Peyer's patch (tissue), 4 donors: ENCODE results near the gene MAP3K8. TPM values are rescaled to one million over a fixed set of nuclear protein-coding genes. Genes with fewer than 3 reads are reported as not detected.
A peak's percentile ranks its signal among the peaks of the same experiment; 100 is the strongest.

ENCODE experiments used
- DNase-seq, 3 donors: peaks; one replicate each; pipeline ENCODE4 v3.0.0-alpha.2; 2017 to 2019
- H3K27ac ChIP-seq, 4 donors: fragments of 200-600 bp; sonication (generic); one replicate each; pipeline ENCODE4 v1.5.1; 2016 to 2019
- H3K27me3 ChIP-seq, 2 donors: fragments of 200-600 bp; sonication (generic); one replicate each; pipeline ENCODE4 v1.5.1; 2019
- H3K36me3 ChIP-seq, 3 donors: fragments of 200-600 bp; sonication (generic); one replicate each; pipeline ENCODE4 v1.5.1; 2016 to 2019
- H3K4me1 ChIP-seq, 4 donors: fragments of 200-600 bp; sonication (generic); one replicate each; pipeline ENCODE4 v1.5.1; 2016 to 2019
- H3K4me3 ChIP-seq, 4 donors: fragments of 200-600 bp; sonication (generic); 1 replicate in 3 of 4; 2 replicates in 1 of 4; pipeline ENCODE4 v1.5.1; 2016 to 2019; ENCODE audit warnings: mild to moderate bottlenecking in 1 of 4
- H3K9me3 ChIP-seq, 4 donors: fragments of 200-600 bp; sonication (generic); one replicate each; pipeline ENCODE4 v1.5.1; 2016 to 2019; ENCODE audit warnings: mild to moderate bottlenecking in 1 of 4
- POLR2A ChIP-seq, 2 donors: fragments of 450-650 bp; IDR thresholded peaks; one replicate each; pipeline ENCODE4 v1.5.1; 2017; ENCODE audit warnings: antibody characterized with exemption in 2 of 2, mild to moderate bottlenecking in 2 of 2, moderate library complexity in 2 of 2
- total RNA-seq, 4 donors: library from RNA; depleted of rRNA; stranded (reverse); fragments of >200 nt; gene quantifications; one replicate each; pipeline ENCODE4 v1.1.0, GENCODE V29; 2016
- TF ChIP-seq, protein P1 (sequence below), 6 experiments: fragments of 450-650 bp in 4 of 6; fragments of 200-600 bp in 2 of 6; sonication (generic) in 1 of 6; IDR thresholded peaks; one replicate each; pipeline ENCODE4 v1.5.1; 2017 to 2019; ENCODE audit warnings: antibody characterized with exemption in 6 of 6, mild to moderate bottlenecking in 3 of 6, moderate library complexity in 1 of 6

MAP3K8 gene
- total RNA-seq, 4 donors from 2014 or later = 3.5 to 19.0 (median 11.5) TPM

DNA sequence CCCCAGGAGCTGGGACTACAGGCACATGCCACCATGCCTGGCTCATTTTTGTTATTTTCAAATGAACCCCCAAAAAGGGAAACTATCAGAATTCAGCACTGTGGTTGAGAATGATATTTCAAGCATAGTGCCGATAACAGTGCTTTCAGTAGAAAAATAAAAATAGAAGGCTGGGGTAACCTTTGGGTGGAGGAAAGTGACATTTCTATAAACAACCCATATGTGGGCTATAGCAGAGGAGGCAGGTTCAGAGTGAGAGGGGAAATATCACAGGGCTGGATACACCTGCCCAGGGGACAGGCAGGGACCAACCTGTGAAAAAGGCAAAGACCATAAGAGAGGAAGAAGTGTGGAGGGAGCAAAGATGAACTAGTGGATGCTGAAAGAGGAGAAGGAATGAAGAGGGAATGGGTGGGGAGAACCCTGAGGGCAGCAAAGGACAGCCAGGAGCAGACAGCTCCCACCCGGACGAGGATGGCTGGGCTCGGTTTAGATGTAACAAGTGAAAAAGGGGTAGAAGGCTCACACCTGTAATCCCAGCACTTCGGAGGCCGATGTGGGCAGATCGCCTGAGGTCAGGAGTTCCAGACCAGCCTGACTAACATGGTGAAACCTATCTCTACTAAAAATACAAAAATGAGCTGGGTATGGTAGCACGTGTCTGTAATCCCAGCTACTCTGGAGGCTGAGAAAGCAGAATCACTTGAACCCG, 56.5 kb downstream of the MAP3K8 start:
- DNase-seq = no peak
- Histone ChIP-seq H3K4me1 (no peaks in the 10 kb centered on the region), H3K36me3 (no peaks in the 10 kb centered on the region), H3K9me3 (no peaks in the 10 kb centered on the region), H3K27me3 (no peaks in the 10 kb centered on the region), H3K27ac (peak overlapping the region in 1 of 4 donors; percentile 36), H3K4me3 (no peak overlapping the region)
- no peak for TF ChIP-seq POLR2A (IDR thresholded peaks at IDR 0.05)
- TF ChIP-seq, protein P1, sequence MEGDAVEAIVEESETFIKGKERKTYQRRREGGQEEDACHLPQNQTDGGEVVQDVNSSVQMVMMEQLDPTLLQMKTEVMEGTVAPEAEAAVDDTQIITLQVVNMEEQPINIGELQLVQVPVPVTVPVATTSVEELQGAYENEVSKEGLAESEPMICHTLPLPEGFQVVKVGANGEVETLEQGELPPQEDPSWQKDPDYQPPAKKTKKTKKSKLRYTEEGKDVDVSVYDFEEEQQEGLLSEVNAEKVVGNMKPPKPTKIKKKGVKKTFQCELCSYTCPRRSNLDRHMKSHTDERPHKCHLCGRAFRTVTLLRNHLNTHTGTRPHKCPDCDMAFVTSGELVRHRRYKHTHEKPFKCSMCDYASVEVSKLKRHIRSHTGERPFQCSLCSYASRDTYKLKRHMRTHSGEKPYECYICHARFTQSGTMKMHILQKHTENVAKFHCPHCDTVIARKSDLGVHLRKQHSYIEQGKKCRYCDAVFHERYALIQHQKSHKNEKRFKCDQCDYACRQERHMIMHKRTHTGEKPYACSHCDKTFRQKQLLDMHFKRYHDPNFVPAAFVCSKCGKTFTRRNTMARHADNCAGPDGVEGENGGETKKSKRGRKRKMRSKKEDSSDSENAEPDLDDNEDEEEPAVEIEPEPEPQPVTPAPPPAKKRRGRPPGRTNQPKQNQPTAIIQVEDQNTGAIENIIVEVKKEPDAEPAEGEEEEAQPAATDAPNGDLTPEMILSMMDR (IDR thresholded peaks at IDR 0.05) = no peak

DNA sequence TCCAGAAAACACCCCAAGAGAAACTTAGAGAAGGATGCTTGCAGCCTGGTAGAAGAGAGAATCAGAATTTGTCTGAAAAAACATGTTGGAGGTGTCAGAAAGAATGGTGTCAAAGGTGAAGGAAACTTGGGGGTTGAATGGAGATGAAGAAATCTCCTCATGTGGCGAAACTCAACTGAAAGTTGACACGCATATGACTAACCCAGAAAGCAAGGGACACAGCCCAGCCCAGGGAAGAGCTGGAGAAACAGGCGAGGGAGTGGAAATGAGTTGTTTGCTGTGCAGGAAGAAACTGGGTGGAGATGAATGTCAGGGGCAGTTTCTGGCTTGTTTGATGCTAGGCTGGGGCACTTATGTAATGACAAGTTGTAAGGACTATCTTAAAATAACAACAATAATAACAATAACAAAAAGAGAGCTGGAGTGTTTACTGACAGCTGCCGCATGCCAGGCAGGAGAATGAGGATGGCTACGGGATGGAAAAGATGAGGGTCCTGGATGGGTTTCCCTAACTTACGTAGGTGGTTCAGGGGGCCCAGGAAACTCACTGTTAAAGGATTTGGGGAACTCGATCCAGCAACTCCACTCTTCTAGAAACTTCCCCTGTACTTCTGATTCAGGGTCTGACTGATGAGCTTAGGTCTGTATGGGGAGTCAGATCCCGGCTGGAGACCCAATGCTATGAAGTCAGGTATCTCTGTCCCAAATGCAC, 57.4 kb downstream of the MAP3K8 start:
- H3K4me3 ChIP-seq = no peak overlapping the region
- TF ChIP-seq POLR2A (IDR thresholded peaks at IDR 0.05) = no peak
- TF ChIP-seq, protein P1 (IDR thresholded peaks at IDR 0.05) = no peak
- H3K4me1 ChIP-seq = no peaks in the 10 kb centered on the region
- H3K9me3 ChIP-seq = no peaks in the 10 kb centered on the region
- no peak for DNase-seq
- peak overlapping the region in 1 of 4 donors; percentile 2 for H3K27ac ChIP-seq
- no peaks in the 10 kb centered on the region for H3K27me3 ChIP-seq
- no peaks in the 10 kb centered on the region for H3K36me3 ChIP-seq

DNA sequence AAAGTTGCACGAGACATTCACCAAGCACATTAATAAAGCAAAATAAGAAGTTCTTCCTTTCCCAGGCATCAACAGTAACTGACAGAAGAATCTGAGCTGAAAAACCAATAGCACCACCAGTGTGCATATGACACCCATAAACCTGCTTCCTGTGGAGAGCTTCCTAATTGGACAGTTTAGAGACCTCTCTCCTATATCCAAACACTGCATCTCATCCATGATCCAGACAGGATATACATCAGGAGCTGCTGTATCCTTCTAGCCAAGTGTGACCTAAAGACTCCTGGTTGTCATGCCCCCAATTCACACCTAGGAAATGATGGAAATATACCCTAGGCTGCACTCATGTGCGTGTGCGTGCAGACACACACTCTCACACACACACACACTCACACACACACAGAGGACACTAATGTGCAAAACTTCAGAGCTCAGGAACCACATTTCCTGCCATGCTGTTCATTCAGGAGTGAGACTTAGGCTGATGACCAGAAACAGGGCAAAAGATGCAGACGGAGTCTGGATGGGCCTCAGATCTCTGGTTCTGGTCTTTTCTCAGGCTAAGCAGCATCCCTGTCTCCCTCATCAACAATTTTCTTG, 58.0 kb downstream of the MAP3K8 start:
- peak overlapping the region in 1 of 4 donors; percentile 64 for H3K27ac ChIP-seq

DNA sequence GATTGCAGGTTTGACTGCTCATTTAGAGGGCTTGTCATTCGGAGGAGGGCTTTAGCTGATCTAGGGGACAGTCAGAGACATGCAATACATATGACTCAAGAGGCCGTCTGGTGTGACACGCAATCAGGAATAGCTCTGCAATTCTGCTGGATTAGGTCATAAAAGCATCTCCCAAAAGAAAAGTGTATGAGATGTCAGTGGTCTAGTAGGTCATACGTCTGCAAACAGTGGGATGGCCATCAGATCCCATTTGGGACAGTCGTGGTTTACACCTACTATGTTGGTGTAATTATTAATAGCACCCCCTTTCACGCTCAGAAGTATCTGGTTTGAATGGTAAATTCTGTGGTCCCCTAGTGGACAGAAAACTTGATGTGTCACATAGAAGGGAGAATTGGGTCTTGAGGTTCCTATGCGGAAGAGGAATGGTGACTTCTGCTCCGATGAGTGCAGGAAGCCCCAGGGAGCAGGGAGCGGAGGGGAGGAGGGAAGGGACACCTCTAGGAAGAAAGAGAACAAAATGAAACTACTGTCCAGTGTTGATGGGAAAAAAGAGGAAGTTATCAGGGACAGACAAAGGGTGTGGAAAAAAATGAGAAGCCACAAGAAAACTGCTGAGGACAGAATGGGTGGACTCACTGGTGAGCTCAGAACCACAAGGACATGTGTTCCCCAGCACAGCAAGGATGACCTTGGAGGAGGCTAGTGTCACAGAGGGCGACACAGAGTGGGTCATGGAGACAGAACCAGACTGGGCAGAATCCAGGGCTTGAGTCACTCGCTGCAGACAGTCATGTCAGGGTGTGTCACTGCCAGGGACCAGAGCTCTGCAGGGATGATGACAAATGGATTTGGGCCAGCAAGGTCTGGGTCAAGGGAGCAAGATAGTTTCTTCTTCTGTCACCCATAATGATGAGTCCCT, 59.9 kb downstream of the MAP3K8 start:
- Histone ChIP-seq H3K36me3 (no peaks in the 10 kb centered on the region), H3K4me1 (peaks cover 0 to 10% (median 4%) of the 10 kb centered on the region in 4 donors), H3K4me3 (no peak overlapping the region), H3K9me3 (no peaks in the 10 kb centered on the region), H3K27me3 (no peaks in the 10 kb centered on the region), H3K27ac (peak overlapping the region in 3 of 4 donors; percentile 5 to 64 (median 55))
- DNase-seq = peak; percentile 37 to 56 (median 49)
- TF ChIP-seq POLR2A (IDR thresholded peaks at IDR 0.05) = no peak
- TF ChIP-seq, protein P1 (IDR thresholded peaks at IDR 0.05) = peak in 4 of 6 experiments; percentile 13 to 47 (median 22)

More for the DNA sequence above, 58.0 kb downstream of the MAP3K8 start:
- H3K9me3 ChIP-seq = no peaks in the 10 kb centered on the region
- no peak for DNase-seq
- peaks cover 0 to under 1% (median 0%) of the 10 kb centered on the region in 4 donors for H3K4me1 ChIP-seq
- H3K36me3 ChIP-seq = no peaks in the 10 kb centered on the region
- H3K27me3 ChIP-seq = no peaks in the 10 kb centered on the region
- TF ChIP-seq, protein P1 (IDR thresholded peaks at IDR 0.05) = no peak
- no peak for TF ChIP-seq POLR2A (IDR thresholded peaks at IDR 0.05)
- no peak overlapping the region for H3K4me3 ChIP-seq

DNA sequence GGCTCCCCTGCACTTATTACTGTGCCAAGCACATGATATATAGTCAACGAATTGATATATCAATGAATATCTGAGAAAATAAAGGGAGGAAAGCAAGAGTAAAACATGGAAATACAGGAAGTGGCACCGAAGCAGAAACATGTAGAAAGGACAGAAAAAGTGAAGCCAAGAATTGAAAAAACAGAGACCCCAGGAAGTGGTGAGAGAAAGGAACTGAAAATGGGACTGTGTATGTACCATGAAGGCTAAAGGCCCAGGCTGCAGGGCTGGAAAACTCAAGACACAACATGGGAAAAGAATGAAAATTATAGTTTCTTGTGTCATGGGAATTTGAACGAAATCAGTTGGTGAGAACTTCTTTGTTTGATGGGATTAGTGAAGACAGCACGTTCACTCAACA, 60.6 kb downstream of the MAP3K8 start:
- no peak for TF ChIP-seq POLR2A (IDR thresholded peaks at IDR 0.05)
- TF ChIP-seq, protein P1 (IDR thresholded peaks at IDR 0.05) = no peak
- Histone ChIP-seq H3K9me3 (no peaks in the 10 kb centered on the region), H3K27ac (peak overlapping the region in 3 of 4 donors; percentile 5 to 64 (median 55)), H3K36me3 (no peaks in the 10 kb centered on the region), H3K27me3 (no peaks in the 10 kb centered on the region), H3K4me3 (no peak overlapping the region), H3K4me1 (peaks cover 0 to 10% (median 4%) of the 10 kb centered on the region in 4 donors)
- no peak for DNase-seq
